ENCODE data around the gene SLC39A12.
"Not testable (repeated sequence)": the region's sequence is repeated elsewhere in the genome, so short reads cannot be mapped to it uniquely, and the experiment has no call there.

The SLC39A12 gene

GRCh38 chr10:17951868-17952371, at the start of gene SLC39A12:
TSS of gene SLC39A12 (plus strand) at chr10:17951918. CDS start at chr10:17953277, 1,359 bp downstream.
- DNase-seq: no peak

DNA sequence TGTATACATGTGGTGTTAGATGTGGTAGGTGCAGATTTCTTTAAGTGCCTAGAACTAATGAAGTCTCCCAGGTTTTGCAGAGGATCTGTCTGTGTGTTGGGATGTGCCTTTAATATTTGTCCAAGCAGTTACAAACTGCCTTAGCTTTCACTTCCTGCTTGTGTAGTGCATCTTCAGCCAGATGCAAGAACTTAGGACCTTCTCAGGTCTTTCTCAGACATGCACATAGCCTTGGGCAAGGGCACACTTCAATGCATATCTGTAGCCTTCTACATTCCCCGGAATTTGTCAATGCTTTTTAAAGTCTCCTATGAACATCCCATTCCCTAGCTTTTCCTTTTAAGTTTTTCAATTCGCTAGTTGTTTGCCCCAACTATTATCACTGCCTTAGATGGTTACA, 47.2 kb upstream of the SLC39A12 start:
- no peak for DNase-seq

DNA sequence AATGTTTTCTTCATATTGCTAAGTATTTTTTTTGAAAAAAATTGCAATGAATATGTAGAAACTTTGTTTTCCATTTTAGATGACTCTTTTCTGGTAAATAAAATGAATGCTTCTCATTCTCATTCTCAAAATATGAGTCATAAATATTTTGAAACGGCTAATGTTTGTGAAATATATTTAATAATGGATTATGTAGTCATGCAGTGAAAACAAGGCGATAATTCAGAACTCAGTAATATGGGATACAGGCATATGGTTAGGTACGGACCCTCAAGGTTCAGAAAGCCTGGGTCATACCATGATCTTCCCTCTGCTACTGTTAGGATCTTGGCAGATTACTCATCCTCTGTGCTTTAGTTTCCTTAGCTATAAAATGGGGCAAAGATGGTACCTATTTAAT, 46.2 kb upstream of the SLC39A12 start:
- no peak for DNase-seq

DNA sequence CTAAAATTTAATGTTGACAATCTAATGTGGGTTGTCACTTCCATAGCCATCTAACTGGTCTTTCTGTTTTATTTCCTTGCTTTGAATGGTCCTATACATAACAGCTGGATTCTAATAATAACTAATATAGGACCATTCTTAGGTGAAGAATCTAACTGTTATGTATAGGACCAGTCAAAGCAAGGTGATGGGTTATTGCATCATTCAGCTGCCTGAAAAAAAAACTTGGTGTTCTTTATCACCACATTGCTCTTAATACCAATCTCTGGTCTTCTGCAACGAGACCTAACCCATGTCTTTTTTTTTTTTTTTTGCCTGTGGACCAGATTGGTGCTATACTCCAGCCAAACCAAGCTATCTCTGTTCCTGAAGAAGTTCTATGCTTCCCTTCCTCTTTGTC, 45.7 kb upstream of the SLC39A12 start:
- no peak for DNase-seq

DNA sequence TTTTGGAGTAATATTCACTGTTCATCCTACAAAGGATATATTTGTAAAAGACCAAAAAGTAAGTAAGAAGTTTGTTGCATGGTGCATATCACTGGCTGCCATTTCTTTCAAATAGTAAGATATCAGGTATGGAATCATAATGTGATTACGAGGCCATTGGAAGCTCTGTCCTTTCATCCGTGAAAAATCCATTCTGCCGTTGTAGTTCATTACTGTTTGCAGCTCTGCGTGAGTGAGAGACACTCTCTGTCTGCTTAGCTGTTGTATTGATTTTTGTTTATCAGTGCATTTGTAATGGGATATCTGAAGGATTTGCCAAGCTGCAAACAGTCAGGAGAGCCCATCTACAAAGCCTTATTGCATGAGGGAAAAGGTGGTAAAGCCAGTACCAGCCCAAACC, 44.1 kb upstream of the SLC39A12 start:
- DNase-seq: no peak

GRCh38 chr10:17910125-17910789, 41.5 kb upstream of the SLC39A12 start:
- no peak for DNase-seq

GRCh38 chr10:17912754-17913153, 39.0 kb upstream of the SLC39A12 start:
- DNase-seq: no peak

- DNase-seq: no peak
Measured at GRCh38 chr10:17913604-17914003, 38.1 kb upstream of the SLC39A12 start.

- no peak for DNase-seq
Measured at GRCh38 chr10:17914169-17915045, 37.3 kb upstream of the SLC39A12 start.

- no peak for DNase-seq
Measured at GRCh38 chr10:17915181-17915580, 36.5 kb upstream of the SLC39A12 start.

GRCh38 chr10:17918187-17918903, 33.4 kb upstream of the SLC39A12 start:
- no peak for DNase-seq

- no peak for DNase-seq
Measured at GRCh38 chr10:17921378-17921777, 30.3 kb upstream of the SLC39A12 start.

GRCh38 chr10:17923728-17924127, 28.0 kb upstream of the SLC39A12 start:
- no peak for DNase-seq

DNA sequence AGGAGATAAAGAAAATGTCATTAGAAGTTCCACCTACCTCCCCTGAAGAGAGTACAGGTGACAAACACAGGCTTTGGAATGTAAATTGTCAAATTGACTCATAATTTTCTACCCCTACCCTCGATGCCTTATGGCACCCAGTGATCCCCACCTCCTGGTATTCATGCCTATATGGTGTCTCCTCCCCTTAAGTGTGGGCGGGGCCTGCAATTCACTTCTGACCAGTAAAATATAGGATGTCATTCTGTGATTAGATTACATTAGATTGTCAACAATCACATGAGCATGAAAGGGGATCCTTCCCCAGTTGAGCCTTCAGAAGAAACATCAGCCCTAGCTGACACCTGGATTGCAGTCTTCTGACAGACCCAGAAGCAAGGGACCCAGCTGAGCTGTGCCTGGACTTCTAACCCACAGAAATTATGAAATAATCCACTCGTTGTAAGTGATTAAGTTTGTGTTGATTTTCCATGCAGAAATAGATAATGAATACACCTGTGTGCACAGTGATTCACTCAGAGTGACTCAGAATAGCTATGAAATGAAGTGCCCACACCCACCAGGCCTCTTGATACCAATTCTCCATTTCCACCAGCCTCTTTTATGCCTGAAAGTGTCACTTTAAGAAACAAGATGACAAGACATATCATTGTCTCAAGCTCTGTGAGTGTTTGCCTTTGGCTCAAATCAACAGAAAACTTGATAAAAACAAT, 8.5 kb upstream of the SLC39A12 start:
- DNase-seq: no peak

GRCh38 chr10:17950269-17950668, 1.4 kb upstream of the SLC39A12 start:
- not testable (repeated sequence) for DNase-seq

DNA sequence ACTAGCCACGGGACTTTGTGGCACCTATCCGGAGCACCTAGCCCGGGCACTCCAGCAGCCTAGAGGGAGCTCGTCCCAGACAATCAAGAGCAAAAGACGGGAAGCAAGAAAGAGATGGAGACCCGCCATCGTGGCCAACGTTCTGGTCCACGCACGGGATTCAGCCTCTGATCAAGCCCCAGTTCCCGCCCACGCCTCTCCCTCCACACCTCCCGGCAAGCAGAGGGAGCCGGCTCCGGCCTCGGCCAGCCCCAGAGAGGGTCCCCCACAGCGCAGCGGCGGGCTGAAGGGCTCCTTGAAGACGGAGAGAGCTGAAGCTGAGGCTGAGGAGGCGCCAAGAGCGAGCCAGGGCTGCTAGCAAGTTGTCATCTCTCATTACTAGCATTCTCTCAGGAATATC, 992 bp upstream of the SLC39A12 start:
- no peak for DNase-seq

- not testable (repeated sequence) for DNase-seq
Measured at GRCh38 chr10:17954372-17954771, 2.7 kb downstream of the SLC39A12 start.

DNA sequence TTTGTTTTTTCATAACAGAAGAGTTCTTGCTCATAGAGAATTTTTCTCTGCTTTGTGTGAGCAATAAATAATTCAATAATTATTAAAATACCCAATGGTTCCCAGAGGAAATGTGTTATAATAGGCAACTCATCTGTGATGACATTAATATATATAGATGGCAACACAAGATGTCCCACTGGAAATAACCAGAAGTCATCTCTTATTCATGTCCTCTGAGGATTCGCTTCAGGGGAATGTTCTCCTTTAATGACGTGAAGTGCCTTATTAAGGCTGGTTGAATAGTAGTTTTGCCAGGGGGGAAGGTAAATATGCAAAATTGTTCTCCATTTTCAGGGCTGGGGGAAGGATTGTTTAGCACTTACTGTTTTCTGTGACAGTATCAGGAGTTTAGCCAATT, 3.1 kb downstream of the SLC39A12 start:
- no peak for DNase-seq

- no peak for DNase-seq
Measured at GRCh38 chr10:17958049-17958448, 6.3 kb downstream of the SLC39A12 start.

- DNase-seq: no peak
Measured at GRCh38 chr10:17959870-17960269, 8.2 kb downstream of the SLC39A12 start.

DNA sequence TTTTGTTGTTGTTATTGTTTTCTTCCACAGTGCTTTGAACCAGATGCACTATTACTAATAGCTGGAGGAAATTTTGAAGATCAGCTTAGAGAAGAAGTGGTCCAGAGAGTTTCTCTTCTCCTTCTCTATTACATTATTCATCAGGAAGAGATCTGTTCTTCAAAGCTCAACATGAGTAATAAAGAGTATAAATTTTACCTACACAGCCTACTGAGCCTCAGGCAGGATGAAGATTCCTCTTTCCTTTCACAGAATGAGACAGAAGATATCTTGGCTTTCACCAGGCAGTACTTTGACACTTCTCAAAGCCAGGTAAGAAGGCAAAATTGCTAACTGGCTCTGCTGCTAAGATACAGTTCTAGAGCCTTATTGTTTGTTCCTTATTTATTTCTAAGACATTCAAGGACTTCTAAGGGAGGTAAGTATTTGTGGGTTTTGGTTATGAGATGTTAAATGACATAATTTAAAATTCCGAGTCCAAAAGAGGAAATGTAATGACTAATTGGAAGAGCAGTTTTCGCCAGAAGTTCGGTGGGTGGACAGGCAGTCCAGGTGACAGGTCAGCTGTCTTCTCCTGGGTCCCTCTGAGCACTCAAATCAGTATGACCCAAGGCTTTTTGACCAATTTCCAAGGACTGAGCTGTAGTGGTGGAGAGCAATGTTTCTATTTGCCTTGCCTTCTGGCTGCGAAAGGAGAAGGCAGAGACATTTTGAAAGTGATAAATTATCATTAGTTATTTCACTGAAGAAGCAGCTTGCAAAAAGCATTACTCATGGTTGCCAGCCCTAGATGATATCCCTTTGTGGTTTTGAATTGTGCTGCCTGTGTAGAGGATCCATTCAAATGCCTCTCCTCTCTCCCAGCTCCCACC, 10.1 kb downstream of the SLC39A12 start:
- DNase-seq: no peak

DNA sequence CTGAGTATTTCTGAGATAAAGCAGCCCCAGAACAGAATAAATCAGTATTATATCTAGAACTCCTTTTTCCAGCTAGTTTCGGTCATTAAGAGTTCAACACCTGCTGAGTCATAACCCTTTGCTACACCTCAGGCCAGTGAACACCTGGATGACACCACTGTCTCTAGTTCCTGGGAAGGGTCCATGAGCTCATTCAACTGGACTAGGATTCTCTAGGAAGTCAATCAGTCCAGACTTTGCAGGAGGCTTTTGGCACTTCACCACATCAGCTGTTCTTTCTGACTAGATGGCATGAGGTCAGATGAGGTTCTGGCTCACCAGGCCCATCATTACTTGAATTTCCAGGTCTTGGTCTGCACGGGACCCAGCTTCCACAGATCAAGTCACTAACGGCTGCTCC, 11.7 kb downstream of the SLC39A12 start:
- DNase-seq: no peak

All from activated gamma-delta T cell treated with Interleukin-2 at 50 U/mL for 16 hours (primary cell).